Naive B cell (primary cell): ENCODE measurements around the gene ZNF524. TPM values are rescaled to one million over a fixed set of nuclear protein-coding genes. Genes with fewer than 3 reads are reported as not detected.

ENCODE experiments used
- ATAC-seq, 2 donors: fragments of 150-1000 bp; cut with Tn5 transposase; 2 replicates each; pipeline ENCODE4 v1.10.0; 2021; ENCODE audit warnings: low read depth in 2 of 2, mild to moderate bottlenecking in 2 of 2, moderate library complexity in 2 of 2
- DNase-seq: peaks from one replicate; pipeline ENCODE4 v3.0.0; 2022
- H3K27ac Mint-ChIP-seq, 6 donors: one replicate each; pipeline ENCODE4 v1.8.0; 2020 to 2022; ENCODE audit warnings: mild to moderate bottlenecking in 6 of 6, mixed read lengths in 6 of 6, moderate library complexity in 5 of 6, inconsistent platforms in 2 of 6
- H3K27me3 Mint-ChIP-seq, 3 donors: one replicate each; pipeline ENCODE4 v1.8.0; 2021 to 2022; ENCODE audit warnings: mixed read lengths in 3 of 3, mild to moderate bottlenecking in 1 of 3
- H3K36me3 Mint-ChIP-seq, 2 donors: one replicate each; pipeline ENCODE4 v1.8.0; 2020 to 2022; ENCODE audit warnings: mixed read lengths in 2 of 2, inconsistent platforms in 1 of 2, mild to moderate bottlenecking in 1 of 2
- H3K4me1 Mint-ChIP-seq, 3 donors: one replicate each; pipeline ENCODE4 v1.8.0; 2020 to 2022; ENCODE audit warnings: mixed read lengths in 3 of 3, inconsistent platforms in 1 of 3, mild to moderate bottlenecking in 1 of 3, moderate library complexity in 1 of 3
- H3K4me3 Mint-ChIP-seq, 8 donors: one replicate each; pipeline ENCODE4 v1.8.0; 2020 to 2022; ENCODE audit warnings: mild to moderate bottlenecking in 8 of 8, mixed read lengths in 8 of 8, moderate library complexity in 8 of 8, inconsistent platforms in 2 of 8
- H3K9me3 Mint-ChIP-seq, 7 donors: one replicate each; pipeline ENCODE4 v1.8.0; 2020 to 2022; ENCODE audit warnings: mixed read lengths in 7 of 7, mild to moderate bottlenecking in 5 of 7, inconsistent platforms in 2 of 7, moderate library complexity in 1 of 7
- polyA plus RNA-seq, 6 donors: library from polyadenylated mRNA; unstranded; fragments of 300-500 nt; fragmentation: Illumina TruSeq; gene quantifications; one replicate each; pipeline ENCODE4 v1.2.3, GENCODE V29; 2021; ENCODE audit warnings: low read depth in 6 of 6

ZNF524 gene
- polyA plus RNA-seq, 6 donors from 2014 or later = 25.1 to 42.1 (median 37.1) TPM

DNA sequence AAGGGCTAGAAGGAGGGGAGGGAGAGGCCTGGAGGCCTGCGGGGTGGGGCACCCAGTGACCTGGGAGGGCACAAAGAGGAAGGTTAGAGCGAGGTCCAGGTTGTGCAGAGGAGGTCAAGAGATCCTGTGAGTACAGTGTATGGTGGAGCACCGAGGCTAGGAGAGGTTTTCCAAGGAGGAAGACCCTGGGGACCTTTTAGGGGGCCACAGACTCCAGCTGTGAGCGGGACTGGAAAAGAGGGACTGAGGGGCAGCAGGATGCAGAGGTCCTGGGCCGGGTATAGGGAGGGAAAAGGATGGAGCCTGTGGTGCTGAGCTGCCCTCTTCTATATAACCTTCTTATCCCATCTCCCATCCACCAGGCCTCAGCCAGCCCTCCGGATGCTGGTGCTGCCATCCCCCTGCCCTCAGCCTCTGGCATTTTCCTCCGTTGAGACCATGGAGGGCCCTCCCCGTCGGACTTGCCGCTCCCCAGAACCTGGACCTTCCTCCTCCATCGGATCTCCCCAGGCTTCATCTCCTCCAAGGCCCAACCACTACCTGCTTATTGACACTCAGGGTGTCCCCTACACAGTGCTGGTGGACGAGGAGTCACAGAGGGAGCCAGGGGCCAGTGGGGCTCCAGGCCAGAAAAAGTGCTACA, 44.2 kb downstream of the ZNF524 start:
- Mint-ChIP-seq H3K27me3 (no peaks in the 10 kb centered on the region), H3K4me1 (peaks cover 40 to 68% (median 63%) of the 10 kb centered on the region in 3 donors), H3K9me3 (no peaks in the 10 kb centered on the region), H3K4me3 (peak overlapping the region; percentile 91 to 99 (median 96)), H3K27ac (peak overlapping the region; percentile 36 to 98 (median 88)), H3K36me3 (no peaks in the 10 kb centered on the region)
- ATAC-seq (no peak), DNase-seq (no peak)

DNA sequence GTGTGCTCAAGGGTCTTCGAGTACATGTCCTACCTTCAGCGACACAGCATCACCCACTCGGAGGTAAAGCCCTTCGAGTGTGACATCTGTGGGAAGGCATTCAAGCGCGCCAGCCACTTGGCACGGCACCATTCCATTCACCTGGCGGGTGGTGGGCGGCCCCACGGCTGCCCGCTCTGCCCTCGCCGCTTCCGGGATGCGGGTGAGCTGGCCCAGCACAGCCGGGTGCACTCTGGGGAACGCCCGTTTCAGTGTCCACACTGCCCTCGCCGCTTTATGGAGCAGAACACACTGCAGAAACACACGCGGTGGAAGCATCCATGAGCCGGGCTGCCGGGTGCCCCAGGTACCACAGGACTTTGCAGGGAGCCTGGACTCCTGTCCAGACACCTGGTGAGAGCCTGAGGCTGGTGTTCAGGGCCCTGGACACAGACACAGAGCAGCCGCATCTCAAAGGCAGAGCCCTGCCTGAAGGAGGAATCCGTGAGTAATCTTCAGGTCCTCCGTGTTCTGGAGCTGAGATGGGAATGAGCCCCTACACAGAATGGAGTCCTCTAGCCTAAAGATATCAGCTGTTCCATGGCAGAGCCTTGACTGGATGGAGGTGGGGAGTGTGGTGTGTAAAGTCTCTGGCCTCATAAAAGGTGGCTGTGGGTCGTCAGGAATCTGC, 44.9 kb downstream of the ZNF524 start:
- Mint-ChIP-seq H3K27ac (peak overlapping the region in 4 of 6 donors; percentile 33 to 95 (median 37)), H3K4me1 (peaks cover 47 to 72% (median 64%) of the 10 kb centered on the region in 3 donors), H3K9me3 (no peaks in the 10 kb centered on the region), H3K36me3 (no peaks in the 10 kb centered on the region), H3K4me3 (peak overlapping the region; percentile 57 to 98 (median 93)), H3K27me3 (no peaks in the 10 kb centered on the region)
- DNase-seq = no peak
- no peak for ATAC-seq

DNA sequence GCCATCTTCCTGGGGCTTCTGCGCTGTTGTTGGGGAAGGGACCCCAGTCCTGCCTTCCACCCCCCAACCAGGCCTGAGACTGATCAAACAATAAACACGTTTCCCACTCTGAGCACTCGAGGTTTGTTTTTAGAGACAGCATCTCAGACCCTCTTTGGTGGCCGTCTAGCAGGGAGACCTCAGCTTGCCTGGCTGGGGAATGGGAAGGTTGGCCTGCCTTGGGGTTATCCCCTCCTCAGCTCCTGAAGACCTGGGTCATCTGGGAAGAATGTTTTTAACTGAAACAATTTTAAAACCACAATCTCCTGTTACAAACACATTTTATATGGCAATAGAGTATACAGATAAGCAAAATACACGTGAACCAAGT, 45.4 kb downstream of the ZNF524 start:
- DNase-seq (no peak), ATAC-seq (no peak)
- H3K4me3 Mint-ChIP-seq = peak overlapping the region; percentile 38 to 95 (median 66)
- H3K36me3 Mint-ChIP-seq = no peaks in the 10 kb centered on the region
- no peaks in the 10 kb centered on the region for H3K9me3 Mint-ChIP-seq
- H3K27ac Mint-ChIP-seq = peak overlapping the region in 3 of 6 donors; percentile 13 to 44 (median 33)
- H3K4me1 Mint-ChIP-seq = peaks cover 52 to 72% (median 64%) of the 10 kb centered on the region in 3 donors
- H3K27me3 Mint-ChIP-seq = no peaks in the 10 kb centered on the region

DNA sequence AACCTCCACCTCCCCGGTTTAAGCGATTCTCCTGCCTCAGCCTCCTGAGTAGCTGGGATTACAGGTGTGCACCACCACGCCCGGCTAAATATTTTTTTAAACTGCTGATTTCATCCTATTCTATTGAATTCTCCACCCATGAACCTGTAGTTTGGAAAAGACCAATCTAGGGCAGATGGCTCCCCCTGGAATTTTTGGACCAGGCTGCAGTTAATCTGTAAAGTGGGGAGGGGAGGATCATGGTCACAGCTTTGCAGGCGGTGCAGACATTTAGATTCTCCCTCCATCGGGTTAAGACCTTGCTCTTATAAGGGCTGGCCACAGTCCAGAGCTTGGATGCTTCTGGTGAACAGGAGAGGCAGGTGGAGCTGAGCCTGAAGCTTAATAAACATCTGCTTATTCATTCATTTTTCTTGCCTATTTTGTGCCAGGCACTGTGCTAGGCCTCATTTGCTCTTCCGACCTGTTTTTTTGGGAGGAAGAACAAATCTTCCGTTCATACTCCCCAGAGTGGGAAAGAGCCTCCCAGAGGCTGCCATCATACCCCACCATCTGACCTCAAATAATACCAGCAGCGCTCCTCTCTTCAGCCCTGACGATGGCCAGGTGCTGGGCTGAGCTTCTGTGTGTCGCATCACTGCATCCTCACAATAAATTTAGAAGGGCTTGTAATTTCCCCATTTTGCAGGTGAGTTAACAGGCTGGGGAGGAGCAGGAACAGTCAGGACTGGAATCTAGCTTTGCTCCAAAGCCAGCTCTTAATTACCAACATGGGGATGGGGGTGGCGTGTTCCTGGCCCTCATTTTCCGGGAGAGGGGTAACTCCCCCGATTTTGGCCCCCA, 47.0 kb downstream of the ZNF524 start:
- peak; percentile 63 to 67 for ATAC-seq
- Mint-ChIP-seq H3K4me1 (peaks cover 50 to 74% (median 61%) of the 10 kb centered on the region in 3 donors), H3K27me3 (no peaks in the 10 kb centered on the region), H3K36me3 (peaks cover 0 to 5% of the 10 kb centered on the region in 2 donors), H3K4me3 (peak overlapping the region; percentile 91 to 98 (median 97)), H3K9me3 (no peaks in the 10 kb centered on the region), H3K27ac (peak overlapping the region; percentile 85 to 98 (median 92))
- peak; percentile 71 for DNase-seq

DNA sequence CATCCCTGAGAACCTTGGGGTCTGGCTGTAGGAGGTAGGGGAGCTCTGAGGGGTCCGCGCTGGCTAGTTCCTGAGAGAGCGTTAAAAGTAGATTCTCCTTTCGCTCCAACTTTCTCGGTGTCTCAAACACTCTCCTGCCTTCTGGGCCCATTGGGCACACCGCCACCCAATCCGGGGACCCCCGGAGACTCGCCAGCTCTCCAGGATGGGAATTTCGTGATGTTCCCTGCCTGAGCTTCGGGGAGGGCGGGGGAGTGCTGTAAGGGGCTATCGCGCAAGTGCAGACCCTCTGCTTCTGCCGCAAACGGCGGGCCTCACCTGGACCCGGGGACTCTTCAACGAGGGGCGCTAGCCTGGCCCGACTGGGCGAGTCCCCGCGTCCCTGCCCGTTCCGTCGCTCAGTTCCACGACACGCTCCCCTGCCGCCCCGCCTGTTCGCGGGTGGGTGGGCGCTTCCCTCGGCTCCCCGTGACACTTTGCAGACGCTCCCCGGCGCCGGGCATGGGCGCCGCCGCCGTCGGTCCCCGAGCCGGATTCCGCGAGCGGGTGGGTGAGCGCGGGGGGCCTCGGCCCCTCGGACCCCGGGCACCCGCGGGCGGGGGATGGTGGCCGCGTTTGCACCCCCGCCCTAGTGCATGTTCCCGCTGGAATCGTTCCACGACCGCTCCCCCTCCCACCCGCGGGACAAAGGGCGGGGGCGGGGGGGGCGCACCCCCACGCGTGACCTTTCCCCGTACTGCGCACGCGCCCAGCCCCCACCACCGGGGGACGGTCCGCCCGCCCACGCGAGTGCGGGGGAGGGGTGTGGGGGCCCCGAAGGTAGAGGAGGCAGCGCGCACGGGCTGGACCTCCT, 47.9 kb downstream of the ZNF524 start, which contains the start of gene CCDC106:
Gene CCDC106, plus strand, starts transcription at position 481 of the 853 bp plus-strand sequence. CDS start 835 bp downstream, outside the sequence.
- Mint-ChIP-seq H3K9me3 (no peaks in the 10 kb centered on the region), H3K27ac (peak within 1 kb of the TSS; percentile 87 to 98 (median 94)), H3K4me1 (peaks cover 49 to 71% (median 59%) of the 10 kb centered on the region in 3 donors), H3K27me3 (no peaks in the 10 kb centered on the region), H3K4me3 (peak within 1 kb of the TSS; percentile 91 to 98 (median 97)), H3K36me3 (peaks cover 0 to 5% of the 10 kb centered on the region in 2 donors)
- ATAC-seq = peak; percentile 41 to 49
- DNase-seq = peak; percentile 67

DNA sequence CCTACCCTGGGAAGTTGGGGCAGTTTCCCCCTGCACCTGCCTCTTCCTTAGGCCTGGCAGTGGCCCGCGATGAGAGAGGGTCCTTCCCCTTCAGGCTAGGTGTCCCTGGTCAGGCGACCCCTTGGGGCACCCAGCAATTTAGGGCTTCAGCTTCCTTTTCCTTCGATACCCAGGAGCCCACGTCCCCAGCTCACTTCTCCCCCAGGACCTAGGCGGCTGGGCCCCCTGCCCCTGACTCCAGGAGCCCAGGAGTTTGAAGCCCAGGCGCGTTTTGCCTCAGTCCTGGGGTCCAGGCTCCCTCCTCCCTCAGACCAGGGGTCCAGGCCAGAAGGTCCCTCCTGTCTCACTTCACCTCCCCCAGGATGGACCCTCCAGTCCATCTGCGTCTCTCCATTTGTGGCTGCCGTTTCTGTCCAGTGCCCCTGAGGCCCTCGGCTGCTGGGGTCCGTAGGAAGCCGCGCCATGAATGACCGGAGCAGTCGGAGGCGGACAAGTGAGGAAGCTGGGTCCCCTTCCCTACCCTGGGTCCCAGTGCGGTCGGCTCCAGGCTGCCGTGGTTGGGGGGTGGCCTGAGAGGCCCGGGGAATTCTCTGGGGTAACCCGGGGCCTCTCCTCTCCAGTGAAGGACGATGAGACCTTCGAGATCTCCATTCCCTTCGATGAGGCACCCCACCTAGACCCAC, 48.6 kb downstream of the ZNF524 start:
- Mint-ChIP-seq H3K36me3 (peaks cover 0 to 5% of the 10 kb centered on the region in 2 donors), H3K27me3 (no peaks in the 10 kb centered on the region), H3K4me3 (peak overlapping the region; percentile 81 to 98 (median 91)), H3K4me1 (peaks cover 43 to 63% (median 59%) of the 10 kb centered on the region in 3 donors), H3K9me3 (no peaks in the 10 kb centered on the region), H3K27ac (peak overlapping the region in 5 of 6 donors; percentile 77 to 93 (median 87))
- ATAC-seq (no peak), DNase-seq (no peak)

DNA sequence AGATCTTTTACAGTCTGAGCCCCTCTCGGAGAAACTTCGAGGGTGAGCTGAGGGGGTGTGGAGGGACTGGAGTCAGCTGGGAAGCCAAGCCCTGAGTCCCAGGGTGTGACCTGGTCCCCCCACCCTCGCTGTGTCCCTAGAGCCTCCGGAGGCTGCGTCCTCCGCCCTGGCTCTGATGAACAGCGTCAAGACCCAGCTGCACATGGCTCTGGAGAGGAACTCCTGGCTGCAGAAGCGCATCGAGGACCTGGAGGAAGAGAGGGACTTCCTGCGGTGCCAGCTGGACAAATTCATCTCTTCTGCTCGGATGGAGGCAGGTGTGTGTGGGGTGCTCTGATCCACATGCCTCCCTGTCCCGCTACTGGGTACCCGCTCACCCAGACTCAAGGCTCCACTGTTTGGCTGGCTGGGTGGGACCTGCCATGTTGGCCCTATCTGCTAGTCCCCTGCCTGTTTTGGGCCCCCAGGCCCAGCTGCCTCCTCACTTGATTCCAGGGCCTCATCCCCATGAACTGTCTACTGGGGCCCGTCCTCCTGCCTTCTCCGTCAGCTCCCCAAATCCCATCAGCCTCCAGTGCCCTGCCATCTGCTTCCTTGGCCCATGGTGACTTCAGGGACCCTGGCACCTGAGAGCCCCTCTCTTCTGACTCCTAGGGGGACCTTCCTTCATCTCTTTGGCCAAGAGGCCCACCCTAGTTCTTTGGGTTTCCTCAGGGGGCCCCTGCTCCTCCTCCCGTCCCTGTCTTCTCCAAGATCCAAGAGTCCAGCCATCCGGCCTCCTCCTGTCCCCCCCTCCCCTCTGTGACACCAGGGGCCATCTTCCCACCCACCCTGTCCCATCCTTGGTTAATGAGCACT, 49.4 kb downstream of the ZNF524 start:
- no peaks in the 10 kb centered on the region for H3K9me3 Mint-ChIP-seq
- H3K4me3 Mint-ChIP-seq = peak overlapping the region; percentile 81 to 98 (median 91)
- peaks cover 35 to 56% (median 53%) of the 10 kb centered on the region in 3 donors for H3K4me1 Mint-ChIP-seq
- no peaks in the 10 kb centered on the region for H3K27me3 Mint-ChIP-seq
- H3K36me3 Mint-ChIP-seq = peaks cover 0 to 5% of the 10 kb centered on the region in 2 donors
- DNase-seq = no peak
- H3K27ac Mint-ChIP-seq = peak overlapping the region in 5 of 6 donors; percentile 77 to 93 (median 82)
- ATAC-seq = no peak

DNA sequence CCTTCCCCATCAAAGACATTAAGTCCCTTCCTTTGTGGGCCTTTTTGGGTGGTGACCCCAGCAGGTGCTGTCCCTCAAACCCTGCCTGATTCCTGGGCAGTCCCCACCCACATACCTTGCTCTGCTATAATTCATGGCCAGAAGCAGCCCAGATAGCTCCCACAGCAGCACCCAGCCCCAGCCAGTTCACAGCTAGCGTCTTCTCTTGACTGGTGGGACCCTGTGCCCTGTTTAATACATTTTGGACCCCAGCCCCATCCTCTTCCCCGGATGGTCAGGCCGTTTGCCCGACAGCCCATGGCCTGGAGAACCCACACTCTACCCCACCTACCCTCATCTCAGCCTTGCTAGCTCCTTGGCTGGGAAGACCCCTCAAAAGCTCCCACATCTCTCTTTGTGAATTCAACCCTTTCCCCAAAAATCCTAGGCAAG, 50.1 kb downstream of the ZNF524 start:
- DNase-seq = no peak
- H3K27ac Mint-ChIP-seq = peak overlapping the region in 4 of 6 donors; percentile 59 to 94 (median 80)
- no peaks in the 10 kb centered on the region for H3K9me3 Mint-ChIP-seq
- H3K4me3 Mint-ChIP-seq = peak overlapping the region; percentile 43 to 92 (median 74)
- H3K36me3 Mint-ChIP-seq = peaks cover 0 to 5% of the 10 kb centered on the region in 2 donors
- peaks cover 33 to 52% (median 51%) of the 10 kb centered on the region in 3 donors for H3K4me1 Mint-ChIP-seq
- H3K27me3 Mint-ChIP-seq = no peaks in the 10 kb centered on the region
- no peak for ATAC-seq

DNA sequence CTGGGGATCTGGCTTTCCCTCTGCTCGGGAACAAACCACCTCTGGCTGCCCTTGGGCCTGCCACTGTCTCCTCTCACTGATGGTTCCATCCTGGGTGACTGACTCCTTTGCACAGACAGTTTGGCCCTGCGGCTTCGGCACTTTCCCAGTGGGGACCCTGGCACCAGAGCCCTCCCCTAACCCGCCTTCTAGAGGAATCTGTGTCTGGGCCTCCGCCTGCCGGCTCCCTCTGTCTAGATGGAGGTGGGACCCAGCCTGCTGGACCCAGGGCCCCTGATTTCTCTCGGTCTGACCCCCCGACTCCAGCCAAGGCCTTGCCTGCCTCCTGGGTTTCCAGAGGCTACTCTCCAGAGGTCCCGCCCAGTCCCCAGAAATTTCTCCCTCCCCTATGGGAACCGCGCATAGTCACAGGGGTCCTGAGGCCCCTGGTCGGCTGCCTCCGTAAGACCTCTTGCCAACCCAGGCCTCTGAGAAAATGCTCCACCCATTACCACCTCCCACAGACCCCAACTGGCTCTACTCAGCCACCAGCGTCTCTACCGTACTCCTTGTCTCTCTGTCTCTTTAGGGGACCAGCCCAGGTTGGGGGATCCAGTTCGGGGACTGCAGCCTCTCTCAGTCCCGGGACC, 50.6 kb downstream of the ZNF524 start:
- no peak for ATAC-seq
- Mint-ChIP-seq H3K9me3 (no peaks in the 10 kb centered on the region), H3K27ac (peak overlapping the region in 4 of 6 donors; percentile 67 to 94 (median 90))

DNA sequence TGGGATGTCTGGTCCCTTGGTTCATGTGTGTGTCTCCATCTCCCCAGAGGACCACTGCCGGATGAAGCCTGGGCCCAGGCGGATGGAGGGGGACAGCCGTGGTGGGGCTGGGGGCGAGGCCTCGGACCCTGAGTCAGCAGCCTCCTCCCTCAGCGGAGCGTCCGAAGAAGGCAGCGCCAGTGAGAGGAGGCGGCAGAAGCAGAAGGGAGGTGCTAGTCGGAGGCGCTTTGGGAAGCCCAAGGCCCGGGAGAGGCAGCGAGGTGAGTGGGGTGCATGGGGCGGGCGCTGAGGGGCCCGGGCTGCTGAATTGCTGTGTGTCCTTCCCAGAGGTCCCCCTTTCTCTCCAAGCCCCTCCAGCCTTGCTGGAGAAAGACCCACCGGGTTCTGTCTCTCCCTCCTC, 51.1 kb downstream of the ZNF524 start:
- ATAC-seq (no peak), DNase-seq (no peak)
- H3K27ac Mint-ChIP-seq = peak overlapping the region in 1 of 6 donors; percentile 93
- H3K4me3 Mint-ChIP-seq = peak overlapping the region in 2 of 8 donors; percentile 91 to 92
- H3K4me1 Mint-ChIP-seq = peaks cover 42 to 54% (median 52%) of the 10 kb centered on the region in 3 donors
- H3K9me3 Mint-ChIP-seq = no peaks in the 10 kb centered on the region
- peaks cover 0 to 5% of the 10 kb centered on the region in 2 donors for H3K36me3 Mint-ChIP-seq
- H3K27me3 Mint-ChIP-seq = no peaks in the 10 kb centered on the region

More for the DNA sequence above, 50.6 kb downstream of the ZNF524 start:
- H3K36me3 Mint-ChIP-seq = peaks cover 0 to 5% of the 10 kb centered on the region in 2 donors
- H3K27me3 Mint-ChIP-seq = no peaks in the 10 kb centered on the region
- peaks cover 37 to 49% (median 49%) of the 10 kb centered on the region in 3 donors for H3K4me1 Mint-ChIP-seq
- no peak for DNase-seq
- peak overlapping the region; percentile 38 to 92 (median 74) for H3K4me3 Mint-ChIP-seq
